K562 (cell line): Measurements from ENCODE around the gene HRH1. TPM values are rescaled to one million over a fixed set of nuclear protein-coding genes. Genes with fewer than 3 reads are reported as not detected.

Source experiments
- ATF1 ChIP-seq, 2 experiments: fragments of 450-650 bp in 1 of 2; IDR thresholded peaks; 2 replicates each; pipeline ENCODE4 v1.6.1; 2016; ENCODE audit warnings: missing compliant biosample characterization in 1 of 2, missing genetic modification characterization in 1 of 2
- CHCHD3 ChIP-seq: fragments of 250-450 bp; sonication (Bioruptor Pico); IDR thresholded peaks from 2 replicates; pipeline ENCODE4 v2.1.2; 2022; ENCODE audit warnings: mild to moderate bottlenecking
- CTCFL ChIP-seq: IDR thresholded peaks from 2 replicates; pipeline ENCODE4 v1.6.1; 2011; ENCODE audit warnings: borderline replicate concordance, low read depth, mild to moderate bottlenecking, moderate library complexity, low read length; ENCODE audit not compliant: insufficient read depth, poor library complexity, severe bottlenecking
- EGR1 ChIP-seq: fragments of 450-650 bp; conservative IDR thresholded peaks from 2 replicates; pipeline ENCODE4 v1.6.1; 2017; ENCODE audit warnings: mild to moderate bottlenecking
- ELF2 ChIP-seq: fragments of 250-450 bp; sonication (Bioruptor Pico); IDR thresholded peaks from 2 replicates; pipeline ENCODE4 v1.5.0; 2021; ENCODE audit warnings: mild to moderate bottlenecking
- EWSR1 ChIP-seq: fragments of 450-650 bp; IDR thresholded peaks from 2 replicates; pipeline ENCODE4 v1.6.1; 2018; ENCODE audit warnings: borderline replicate concordance, mild to moderate bottlenecking, low read depth, moderate library complexity; ENCODE audit not compliant: partially characterized antibody
- FOSL1 ChIP-seq: fragments of 200-800 bp; sonication (Bioruptor generic); conservative IDR thresholded peaks from 2 replicates; pipeline ENCODE4 v1.6.1; 2016; ENCODE audit warnings: missing genetic modification characterization, missing compliant biosample characterization
- HEY1 ChIP-seq: fragments of 250-450 bp; sonication (Bioruptor Pico); IDR thresholded peaks from 2 replicates; pipeline ENCODE4 v1.5.0; 2020; ENCODE audit warnings: mild to moderate bottlenecking, moderate library complexity, borderline replicate concordance
- HNRNPL ChIP-seq: fragments of 200-400 bp; formaldehyde crosslinking; IDR thresholded peaks from 2 replicates; pipeline ENCODE4 v1.6.1; 2017; ENCODE audit warnings: low read depth, mild to moderate bottlenecking, low read length
- KLF16 ChIP-seq: IDR thresholded peaks from 2 replicates; pipeline ENCODE4 v1.6.1; 2016; ENCODE audit warnings: antibody characterized with exemption
- NR2F6 ChIP-seq: fragments of 450-650 bp; formaldehyde crosslinking; IDR thresholded peaks from 2 replicates; pipeline ENCODE4 v1.4.0; 2020; ENCODE audit warnings: mild to moderate bottlenecking
- PATZ1 ChIP-seq: fragments of 250-450 bp; sonication (Bioruptor Pico); IDR thresholded peaks from 2 replicates; pipeline ENCODE4 v1.5.0; 2020; ENCODE audit warnings: mild to moderate bottlenecking, borderline replicate concordance
- RB1 ChIP-seq: fragments of 450-650 bp; IDR thresholded peaks from 2 replicates; pipeline ENCODE4 v1.6.1; 2017; ENCODE audit warnings: low read depth, mild to moderate bottlenecking
- RBM25 ChIP-seq: fragments of 200-400 bp; formaldehyde crosslinking; IDR thresholded peaks from 2 replicates; pipeline ENCODE4 v1.6.1; 2018; ENCODE audit warnings: low read length, low read depth, moderate library complexity; ENCODE audit not compliant: severe bottlenecking
- SMARCA5 ChIP-seq: fragments of 450-650 bp; IDR thresholded peaks from 2 replicates; pipeline ENCODE4 v1.6.1; 2016
- SMC3 ChIP-seq: conservative IDR thresholded peaks from 2 replicates; pipeline ENCODE4 v1.6.1; 2011; ENCODE audit warnings: low read depth, low read length, improper control_type of control experiment; ENCODE audit not compliant: insufficient read depth
- SRSF7 ChIP-seq: fragments of 200-400 bp; formaldehyde crosslinking; optimal IDR thresholded peaks from 2 replicates; pipeline ENCODE3; 2017; ENCODE audit warnings: mild to moderate bottlenecking, low read depth, low read length
- XRCC4 ChIP-seq: IDR thresholded peaks from one replicate; pipeline ENCODE4 v1.6.1; 2011; ENCODE audit not compliant: insufficient read depth, insufficient read length; ENCODE audit errors: extremely low read depth
- ZNF311 ChIP-seq: fragments of 250-450 bp; sonication (Bioruptor Pico); IDR thresholded peaks from 2 replicates; pipeline ENCODE4 v1.4.0; 2020; ENCODE audit warnings: mild to moderate bottlenecking, moderate library complexity
- ZNF316 ChIP-seq: fragments of 450-650 bp; IDR thresholded peaks from 2 replicates; pipeline ENCODE4 v1.6.1; 2016
- polyA plus RNA-seq, 8 experiments: library from polyadenylated mRNA; depleted of rRNA in 4 of 8; stranded (reverse) in 5 of 8; unstranded in 3 of 8; fragments of >200 nt; fragmentation: Nextera tagmentation in 2 of 8; fragmentation: Illumina TruSeq in 1 of 8; extraction: Ambion mirVana in 2 of 8; extraction: Trizol in 1 of 8; gene quantifications; 2 replicates each; pipeline versions ENCODE4 v1.2.1 to v1.2.3, GENCODE V29; 2011 to 2014; ENCODE audit warnings: inconsistent platforms in 1 of 8, missing spikeins in 1 of 8
- total RNA-seq, 7 experiments: library from RNA; depleted of rRNA in 6 of 7; stranded (reverse); fragments of >200 nt in 6 of 7; fragmentation: Illumina TruSeq in 2 of 7; extraction: Trizol in 2 of 7; gene quantifications; 2 replicates each; pipeline versions ENCODE4 v1.2.1 to v1.2.3, GENCODE V29; 2011 to 2021; ENCODE audit warnings: low replicate concordance in 1 of 7

Gene HRH1
- total and polyA plus RNA-seq, 9 of the 15 experiments (the other 6 are each of a cell fraction or from before 2014, with no cell fraction given) = 0.03 to 0.15 (median 0.06) TPM; not detected in 1

- TF ChIP-seq SRSF7 = no peak
- TF ChIP-seq ATF1 (CRISPR knock-in tag; IDR thresholded peaks at IDR 0.05) = no peak
- no peak for TF ChIP-seq ATF1 (tag; IDR thresholded peaks at IDR 0.05)
- no peak for TF ChIP-seq HNRNPL
- peak; percentile 80 for TF ChIP-seq CTCFL
- no peak for TF ChIP-seq SMARCA5
- no peak for TF ChIP-seq RB1
- TF ChIP-seq ELF2 = no peak
- TF ChIP-seq PATZ1 (CRISPR knock-in tag) = no peak
- no peak for TF ChIP-seq ZNF316
- no peak for TF ChIP-seq HEY1 (CRISPR knock-in tag)
- no peak for TF ChIP-seq KLF16
- no peak for TF ChIP-seq XRCC4
- peak; percentile 18 for TF ChIP-seq RBM25
- no peak for TF ChIP-seq FOSL1 (tag)
- no peak for TF ChIP-seq CHCHD3 (CRISPR knock-in tag)
- 0 out of 2 replicates have a peak, but pooled peaks have one; percentile 46 for TF ChIP-seq SMC3
- no peak for TF ChIP-seq ZNF311 (CRISPR knock-in tag)
- no peak for TF ChIP-seq NR2F6
- TF ChIP-seq EGR1 = no peak
- no peak for TF ChIP-seq EWSR1
These were observed 1.2 kb downstream of the HRH1 start (continued) for GRCh38 chr3:11155341-11156025.
